ENCODE data around the gene DNAH11. TPM values are rescaled to one million over a fixed set of nuclear protein-coding genes. Genes with fewer than 3 reads are reported as not detected.

Gene DNAH11
- 0.22 TPM for total RNA-seq (ENCODE audit: unreplicated experiment)
- long read RNA-seq: 0 reads

- H3K9me3 Mint-ChIP-seq (ENCODE audit: unreplicated experiment): peaks cover 2% of the 10 kb centered on the region
- peak within 1 kb of the TSS; percentile 88 for H3K4me3 Mint-ChIP-seq (ENCODE audit: unreplicated experiment)
- no peaks in the 10 kb centered on the region for H3K36me3 Mint-ChIP-seq (ENCODE audit: unreplicated experiment)
- H3K4me1 Mint-ChIP-seq (ENCODE audit: low read depth, unreplicated experiment): peaks cover 2% of the 10 kb centered on the region
- peak; percentile 67 for DNase-seq
- no peaks in the 10 kb centered on the region for H3K27me3 Mint-ChIP-seq (ENCODE audit: unreplicated experiment)
- TF ChIP-seq CTCF (IDR thresholded peaks at IDR 0.05; ENCODE audit: partially characterized antibody, unreplicated experiment): peak; percentile 13
- no peak within 1 kb of the TSS for H3K27ac Mint-ChIP-seq (ENCODE audit: unreplicated experiment)
These were observed at the start of gene DNAH11 for GRCh38 chr7:21542891-21543527. Gene DNAH11, plus strand, starts transcription at chr7:21543039. Its CDS starts 207 bp downstream, at chr7:21543246.

GRCh38 chr7:21495731-21496130 lies 47.1 kb upstream of the DNAH11 start:
- Mint-ChIP-seq H3K9me3 (ENCODE audit: unreplicated experiment) (peaks cover 5% of the 10 kb centered on the region), H3K27ac (ENCODE audit: unreplicated experiment) (no peak overlapping the region), H3K4me3 (ENCODE audit: unreplicated experiment) (no peak overlapping the region), H3K4me1 (ENCODE audit: low read depth, unreplicated experiment) (no peaks in the 10 kb centered on the region), H3K27me3 (ENCODE audit: unreplicated experiment) (no peaks in the 10 kb centered on the region), H3K36me3 (ENCODE audit: unreplicated experiment) (peaks cover 35% of the 10 kb centered on the region)
- TF ChIP-seq CTCF (IDR thresholded peaks at IDR 0.05; ENCODE audit: partially characterized antibody, unreplicated experiment): no peak
- no peak for DNase-seq

- Mint-ChIP-seq H3K4me1 (ENCODE audit: low read depth, unreplicated experiment) (no peaks in the 10 kb centered on the region), H3K27ac (ENCODE audit: unreplicated experiment) (no peak overlapping the region), H3K27me3 (ENCODE audit: unreplicated experiment) (no peaks in the 10 kb centered on the region), H3K4me3 (ENCODE audit: unreplicated experiment) (no peak overlapping the region), H3K36me3 (ENCODE audit: unreplicated experiment) (peaks cover 30% of the 10 kb centered on the region), H3K9me3 (ENCODE audit: unreplicated experiment) (peaks cover 5% of the 10 kb centered on the region)
- no peak for DNase-seq
- TF ChIP-seq CTCF (IDR thresholded peaks at IDR 0.05; ENCODE audit: partially characterized antibody, unreplicated experiment): no peak
These were observed 45.8 kb upstream of the DNAH11 start for GRCh38 chr7:21497072-21497471.

- no peaks in the 10 kb centered on the region for H3K27me3 Mint-ChIP-seq (ENCODE audit: unreplicated experiment)
- H3K4me1 Mint-ChIP-seq (ENCODE audit: low read depth, unreplicated experiment): no peaks in the 10 kb centered on the region
- TF ChIP-seq CTCF (IDR thresholded peaks at IDR 0.05; ENCODE audit: partially characterized antibody, unreplicated experiment): no peak
- no peak for DNase-seq
- H3K36me3 Mint-ChIP-seq (ENCODE audit: unreplicated experiment): peaks cover 14% of the 10 kb centered on the region
- H3K27ac Mint-ChIP-seq (ENCODE audit: unreplicated experiment): no peak overlapping the region
- no peak overlapping the region for H3K4me3 Mint-ChIP-seq (ENCODE audit: unreplicated experiment)
- H3K9me3 Mint-ChIP-seq (ENCODE audit: unreplicated experiment): peaks cover 2% of the 10 kb centered on the region
These were observed 42.6 kb upstream of the DNAH11 start for GRCh38 chr7:21500117-21500832.

GRCh38 chr7:21504021-21504420 lies 38.8 kb upstream of the DNAH11 start:
- Mint-ChIP-seq H3K27me3 (ENCODE audit: unreplicated experiment) (no peaks in the 10 kb centered on the region), H3K4me3 (ENCODE audit: unreplicated experiment) (no peak overlapping the region), H3K27ac (ENCODE audit: unreplicated experiment) (no peak overlapping the region), H3K36me3 (ENCODE audit: unreplicated experiment) (peaks cover 20% of the 10 kb centered on the region), H3K4me1 (ENCODE audit: low read depth, unreplicated experiment) (no peaks in the 10 kb centered on the region), H3K9me3 (ENCODE audit: unreplicated experiment) (peaks cover 1% of the 10 kb centered on the region)
- no peak for DNase-seq
- TF ChIP-seq CTCF (IDR thresholded peaks at IDR 0.05; ENCODE audit: partially characterized antibody, unreplicated experiment): no peak

Measured in glutamatergic neuron (in vitro differentiated cells).